GM23248 (cell line): ENCODE measurements around the gene LTBP3.

Experiments used
- EZH2 ChIP-seq: fragments of 200-600 bp; sonication (generic); IDR thresholded peaks from 2 replicates; pipeline ENCODE4 v1.6.1; 2018; ENCODE audit warnings: antibody characterized with exemption, mild to moderate bottlenecking; ENCODE audit not compliant: insufficient read depth, poor library complexity, severe bottlenecking
- EZH2phosphoT487 ChIP-seq: fragments of 200-600 bp; sonication (generic); IDR thresholded peaks from 2 replicates; pipeline ENCODE4 v1.6.1; 2018; ENCODE audit warnings: antibody characterized with exemption, moderate library complexity, mild to moderate bottlenecking, low read depth; ENCODE audit not compliant: insufficient read depth

GRCh38 chr11:65516135-65516968, 41.8 kb downstream of the LTBP3 start:
- no peak for TF ChIP-seq EZH2
- no peak for TF ChIP-seq EZH2phosphoT487
